T-cell (primary cell): ENCODE data around the gene WBP2. TPM values are rescaled to one million over a fixed set of nuclear protein-coding genes. Genes with fewer than 3 reads are reported as not detected.

Experiments used
- ATAC-seq, 4 experiments: fragments of 200-7000 bp in 3 of 4; fragments of 150-1000 bp in 1 of 4; cut with Tn5 transposase; replicated peaks in 1 of 4; 1 replicate in 3 of 4; 2 replicates in 1 of 4; pipeline ENCODE4 v1.10.0; 2021; ENCODE audit warnings: moderate library complexity in 3 of 4, mild to moderate bottlenecking in 2 of 4, moderate number of reproducible peaks in 1 of 4
- CTCF ChIA-PET, 2 donors: fragments of 300-600 bp; sonication (Branson Sonifier 250); formaldehyde crosslinking; loops; one replicate each; lab custom pipeline; 2022; ENCODE audit warnings: antibody characterized with exemption in 2 of 2; lab: Charles Lee
- POLR2A ChIA-PET, 2 donors: fragments of 300-600 bp; sonication (Branson Sonifier 250); formaldehyde crosslinking; loops; one replicate each; lab custom pipeline; 2022; ENCODE audit warnings: antibody characterized with exemption in 2 of 2; lab: Charles Lee
- DNase-seq, 35 experiments: peaks; one replicate each; pipeline versions ENCODE4 v3.0.0 to v3.0.0-alpha.2; 2013 to 2023
- H3K27ac ChIP-seq: one replicate; pipeline ENCODE4 v1.5.1; 2013; ENCODE audit warnings: low read length
- H3K27me3 ChIP-seq, 2 experiments: replicated peaks in 1 of 2; 1 replicate in 1 of 2; 2 replicates in 1 of 2; pipeline versions ENCODE4 v1.6.1 to v1.7.0; 2013; ENCODE audit warnings: low read length in 1 of 2, mixed read lengths in 1 of 2; ENCODE audit not compliant: control insufficient read depth in 2 of 2, insufficient read depth in 2 of 2; ENCODE audit errors: extremely low read depth in 1 of 2
- H3K36me3 ChIP-seq, 2 donors: 1 replicate in 1 of 2; 2 replicates in 1 of 2; pipeline versions ENCODE4 v1.6.1 to v1.7.0; 2013; ENCODE audit warnings: low read length in 1 of 2; ENCODE audit not compliant: control insufficient read depth in 2 of 2, insufficient read depth in 1 of 2; ENCODE audit errors: extremely low read depth in 1 of 2
- H3K4me1 ChIP-seq, 2 experiments: 1 replicate in 1 of 2; 2 replicates in 1 of 2; pipeline versions ENCODE4 v1.6.1 to v1.7.0; 2013; ENCODE audit warnings: low read length in 2 of 2, mixed read lengths in 1 of 2; ENCODE audit not compliant: insufficient read depth in 2 of 2, control insufficient read depth in 1 of 2; ENCODE audit errors: extremely low read depth in 1 of 2
- H3K4me3 ChIP-seq, 2 donors: 1 replicate in 1 of 2; 2 replicates in 1 of 2; pipeline versions ENCODE4 v1.5.1 to v1.7.0; 2013; ENCODE audit warnings: mild to moderate bottlenecking in 2 of 2, low read length in 1 of 2, moderate library complexity in 1 of 2; ENCODE audit not compliant: control insufficient read depth in 1 of 2; ENCODE audit errors: extremely low read depth in 1 of 2
- H3K9me3 ChIP-seq: 2 replicates; pipeline ENCODE4 v1.7.0; 2013
- H3K27ac Mint-ChIP-seq, 2 donors: one replicate each; pipeline ENCODE4 v1.8.0; 2020 to 2021; ENCODE audit warnings: mild to moderate bottlenecking in 2 of 2, mixed read lengths in 2 of 2
- H3K27me3 Mint-ChIP-seq, 2 donors: one replicate each; pipeline ENCODE4 v1.8.0; 2021 to 2022; ENCODE audit warnings: mixed read lengths in 2 of 2
- H3K36me3 Mint-ChIP-seq: one replicate; pipeline ENCODE4 v1.8.0; 2021; ENCODE audit warnings: mixed read lengths
- H3K4me1 Mint-ChIP-seq, 3 donors: one replicate each; pipeline ENCODE4 v1.8.0; 2020 to 2022; ENCODE audit warnings: mixed read lengths in 3 of 3, mild to moderate bottlenecking in 1 of 3
- H3K4me3 Mint-ChIP-seq, 3 donors: one replicate each; pipeline ENCODE4 v1.8.0; 2020 to 2022; ENCODE audit warnings: mild to moderate bottlenecking in 3 of 3, mixed read lengths in 3 of 3, moderate library complexity in 3 of 3
- H3K9me3 Mint-ChIP-seq, 3 donors: one replicate each; pipeline ENCODE4 v1.8.0; 2020 to 2022; ENCODE audit warnings: mixed read lengths in 3 of 3
- WGBS: methylation state at CpG from one replicate; pipeline ENCODE4 v1.1.5; 2013; ENCODE audit warnings: missing lambda C conversion rate; ENCODE audit not compliant: insufficient coverage; 5-methylcytosine and 5-hydroxymethylcytosine counted together
- total RNA-seq, 35 experiments: library from RNA in 6 of 35; stranded (reverse) in 6 of 35; fragments of 120-200 nt in 1 of 35; gene quantifications; one replicate each; pipeline versions ENCODE4 v1.2.1 to v1.2.4 and lab custom pipeline; 2013 to 2026

The WBP2 gene
- total RNA-seq, 5 donors from 2014 or later (not counting 1 experiment from before 2014, with no cell fraction given): 91.4 to 158 (median 138) TPM

DNA sequence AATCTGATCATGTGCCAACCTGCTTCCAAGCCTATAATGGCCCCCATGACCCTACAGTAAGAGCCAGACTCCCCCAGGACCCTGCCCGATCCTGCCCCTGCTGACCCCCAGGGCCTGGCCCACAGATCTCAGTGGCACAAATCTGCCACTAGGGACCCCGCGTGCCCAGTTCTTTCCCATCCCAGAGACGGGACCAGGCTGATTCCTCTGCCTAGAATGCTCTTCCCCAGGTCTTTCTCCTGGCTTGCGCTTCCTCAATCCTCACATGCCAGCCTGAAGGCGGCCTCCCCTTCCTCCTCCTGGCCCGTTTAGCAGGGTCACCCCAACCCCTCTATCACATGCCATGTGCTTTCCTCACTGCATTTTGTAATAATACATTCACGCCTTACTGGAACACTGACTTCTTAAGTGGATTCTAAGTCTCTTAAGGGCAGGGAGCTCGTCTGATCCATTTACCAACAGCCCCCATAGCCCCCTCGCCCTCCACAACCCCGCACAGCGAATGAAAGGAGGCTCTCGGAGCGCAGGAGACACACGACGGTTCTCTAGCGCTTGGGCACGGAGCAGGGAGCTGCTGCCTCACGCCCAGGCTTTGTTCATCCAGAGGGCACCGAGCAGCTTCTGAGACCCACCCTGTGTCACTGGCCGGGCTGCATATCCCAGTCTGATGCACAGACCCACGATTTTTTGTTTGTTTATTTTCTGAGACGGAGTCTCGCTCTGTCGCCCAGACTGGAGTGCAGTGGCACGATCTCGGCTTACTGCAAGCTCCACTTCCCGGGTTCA is 40.4 kb upstream of the WBP2 start:
- Histone ChIP-seq H3K27me3 (no peaks in the 10 kb centered on the region), H3K27ac (peak overlapping the region; percentile 38), H3K36me3 (peaks cover 17 to 43% of the 10 kb centered on the region in 2 donors), H3K4me1 (peaks cover 4 to 34% of the 10 kb centered on the region in 2 experiments), H3K4me3 (peak overlapping the region; percentile 39 to 58), H3K9me3 (no peaks in the 10 kb centered on the region)
- no peaks in the 10 kb centered on the region for H3K27me3 Mint-ChIP-seq
- peak overlapping the region; percentile 75 to 83 (median 82) for H3K4me3 Mint-ChIP-seq
- peaks cover 24 to 29% (median 26%) of the 10 kb centered on the region in 3 donors for H3K4me1 Mint-ChIP-seq
- CTCF ChIA-PET: interaction anchor here (0.5 to 1.9 kb wide), 7 partner anchors 13 to 185 kb away, joined by 3 to 10 read pairs (median 3); partner anchors contain the start of gene WBP2 (in 1 of the 2)
- 33% methylated on average over 25 of the region's 28 CpGs for WGBS
- ATAC-seq: peak in 1 of 4 experiments; percentile 1
- peaks cover 8% of the 10 kb centered on the region for H3K36me3 Mint-ChIP-seq
- DNase-seq: no peak
- peak overlapping the region; percentile 77 to 80 for H3K27ac Mint-ChIP-seq
- POLR2A ChIA-PET: interaction anchor here in 1 of 2 donors (1.1 kb wide), 1 partner anchor 115 kb away, joined by 4 read pairs; no protein-coding TSS in a partner anchor
- no peaks in the 10 kb centered on the region for H3K9me3 Mint-ChIP-seq

DNA sequence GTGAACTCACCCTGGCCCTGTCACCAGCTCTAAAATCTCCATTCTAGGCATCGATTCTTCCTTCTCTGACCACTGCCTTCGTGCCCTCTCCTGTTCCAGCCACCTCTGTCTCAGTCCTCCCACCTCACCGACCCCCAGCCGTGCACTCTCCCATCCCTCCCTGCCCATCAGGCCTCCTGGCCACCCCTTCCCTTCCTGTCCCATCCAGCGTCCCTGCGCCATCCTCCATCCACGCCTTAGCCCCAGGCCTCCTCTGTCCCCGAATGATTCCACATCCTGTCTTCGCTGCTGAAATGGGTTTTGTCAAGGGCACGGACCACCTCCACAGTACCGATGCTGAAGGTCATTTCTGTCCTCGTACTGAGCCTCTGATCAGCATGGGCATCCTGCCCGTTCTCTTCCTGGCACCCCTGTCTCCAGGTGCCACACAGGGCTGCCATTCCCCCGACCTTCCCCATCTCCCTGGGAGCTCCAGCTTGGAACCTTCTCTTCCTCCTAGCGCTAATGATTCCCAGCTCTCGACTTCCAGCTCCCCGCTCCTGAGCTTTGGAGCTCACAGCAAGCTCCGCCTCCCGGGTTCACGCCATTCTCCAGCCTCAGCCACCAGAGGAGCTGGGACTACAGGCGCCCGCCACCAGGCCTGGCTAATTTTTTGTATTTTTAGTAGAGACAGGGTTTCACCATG is 39.1 kb upstream of the WBP2 start:
- Histone ChIP-seq H3K27me3 (no peaks in the 10 kb centered on the region), H3K36me3 (peaks cover 12 to 32% of the 10 kb centered on the region in 2 donors), H3K9me3 (no peaks in the 10 kb centered on the region), H3K4me3 (no peak overlapping the region), H3K27ac (no peak overlapping the region), H3K4me1 (peaks cover 4 to 34% of the 10 kb centered on the region in 2 experiments)
- Mint-ChIP-seq H3K9me3 (no peaks in the 10 kb centered on the region), H3K27ac (peak overlapping the region; percentile 48 to 71), H3K4me3 (peak overlapping the region in 2 of 3 donors; percentile 16 to 35), H3K36me3 (peaks cover 3% of the 10 kb centered on the region), H3K4me1 (peaks cover 24 to 29% (median 26%) of the 10 kb centered on the region in 3 donors), H3K27me3 (no peaks in the 10 kb centered on the region)
- no peak for ATAC-seq
- ChIA-PET POLR2A (interaction anchor here in 1 of 2 donors (0.6 kb wide), 1 partner anchor 11 kb away, joined by 3 read pairs; no protein-coding TSS in a partner anchor), CTCF (no interaction called here)
- WGBS: 86% methylated on average over 13 of the region's 22 CpGs
- no peak for DNase-seq

DNA sequence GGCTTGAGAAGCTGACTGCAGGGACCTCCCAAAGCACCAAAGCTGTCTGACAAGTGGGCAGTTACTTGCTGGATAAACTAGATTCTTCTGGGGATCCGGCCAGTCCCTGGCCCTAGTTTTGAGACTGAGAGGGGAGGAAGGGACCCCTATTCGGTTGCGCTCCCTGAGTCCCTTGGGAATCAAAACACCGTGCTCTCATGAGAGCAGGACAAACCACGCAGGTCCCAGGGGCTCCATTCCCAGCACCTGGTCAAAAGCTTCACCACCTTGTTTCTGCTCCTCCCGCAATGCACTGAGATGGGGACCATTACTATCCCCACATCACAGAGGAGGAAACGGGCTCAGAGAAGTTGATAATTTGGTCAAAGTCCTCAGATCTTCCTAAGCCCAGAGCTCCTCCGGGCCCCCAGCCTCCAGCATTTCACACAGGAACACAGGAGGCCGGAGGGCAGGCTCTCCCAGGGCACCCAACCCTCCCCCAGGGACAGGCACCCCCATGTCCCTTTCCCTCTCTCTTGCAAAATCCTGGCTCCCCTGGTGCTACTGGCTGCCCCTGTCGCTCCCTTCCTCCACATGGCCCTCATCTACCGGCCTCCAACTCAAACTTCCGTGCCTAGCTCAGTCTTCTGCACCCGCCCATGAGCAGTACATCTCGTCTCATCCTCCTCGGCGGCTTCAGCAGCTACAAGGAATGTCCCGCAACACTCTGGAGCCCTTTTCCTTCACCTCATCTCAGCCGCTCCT is 38.3 kb upstream of the WBP2 start:
- H3K27ac ChIP-seq: no peak overlapping the region
- H3K4me3 ChIP-seq: no peak overlapping the region
- no peaks in the 10 kb centered on the region for H3K27me3 Mint-ChIP-seq
- ChIA-PET CTCF (no interaction called here), POLR2A (interaction anchor here in 1 of 2 donors (0.6 kb wide), 1 partner anchor 11 kb away, joined by 3 read pairs; no protein-coding TSS in a partner anchor)
- WGBS: 94% methylated on average over 18 of the region's 18 CpGs
- peak overlapping the region; percentile 48 to 71 for H3K27ac Mint-ChIP-seq
- peaks cover 4 to 34% of the 10 kb centered on the region in 2 experiments for H3K4me1 ChIP-seq
- H3K36me3 ChIP-seq: peaks cover 8 to 26% of the 10 kb centered on the region in 2 donors
- H3K27me3 ChIP-seq: no peaks in the 10 kb centered on the region
- peaks cover 24 to 29% (median 26%) of the 10 kb centered on the region in 3 donors for H3K4me1 Mint-ChIP-seq
- ATAC-seq: no peak
- no peaks in the 10 kb centered on the region for H3K9me3 ChIP-seq
- H3K36me3 Mint-ChIP-seq: no peaks in the 10 kb centered on the region
- DNase-seq: no peak
- no peaks in the 10 kb centered on the region for H3K9me3 Mint-ChIP-seq
- H3K4me3 Mint-ChIP-seq: peak overlapping the region in 2 of 3 donors; percentile 16 to 35

DNA sequence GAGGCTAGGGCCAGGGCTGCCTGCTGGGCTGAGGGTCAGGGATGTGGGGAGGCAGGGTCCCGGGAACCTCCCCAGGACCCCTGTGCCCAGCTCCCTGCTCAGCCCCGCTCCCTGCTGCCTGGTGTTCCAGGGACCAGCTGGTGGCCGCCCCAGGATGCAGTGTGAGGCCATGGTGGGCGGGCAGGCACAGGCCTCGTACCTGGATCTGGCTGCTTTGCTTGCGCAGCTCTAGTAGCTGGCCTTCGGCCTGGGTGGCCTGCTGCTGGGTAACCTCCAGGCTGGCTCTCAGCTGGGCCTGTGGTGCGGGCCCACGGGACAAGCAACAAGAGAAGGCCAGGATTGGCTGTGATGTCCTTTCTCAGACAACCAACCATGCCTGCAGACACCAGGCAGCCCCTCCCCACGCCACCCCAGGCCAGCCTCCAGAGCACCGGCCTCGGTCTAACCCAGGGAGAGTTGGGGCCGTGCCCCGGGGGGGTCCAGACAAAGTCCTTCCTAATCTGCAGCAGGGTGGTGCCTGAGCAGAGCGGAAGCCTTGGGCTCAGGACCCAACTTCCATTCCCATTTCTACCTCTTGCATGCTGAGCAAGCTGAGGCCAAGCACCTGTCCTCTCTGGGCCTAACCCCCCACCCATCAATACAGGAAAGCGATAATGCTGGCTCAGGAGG is 37.6 kb upstream of the WBP2 start:
- no peak overlapping the region for H3K27ac Mint-ChIP-seq
- H3K4me1 Mint-ChIP-seq: peaks cover 24 to 27% (median 24%) of the 10 kb centered on the region in 3 donors

DNA sequence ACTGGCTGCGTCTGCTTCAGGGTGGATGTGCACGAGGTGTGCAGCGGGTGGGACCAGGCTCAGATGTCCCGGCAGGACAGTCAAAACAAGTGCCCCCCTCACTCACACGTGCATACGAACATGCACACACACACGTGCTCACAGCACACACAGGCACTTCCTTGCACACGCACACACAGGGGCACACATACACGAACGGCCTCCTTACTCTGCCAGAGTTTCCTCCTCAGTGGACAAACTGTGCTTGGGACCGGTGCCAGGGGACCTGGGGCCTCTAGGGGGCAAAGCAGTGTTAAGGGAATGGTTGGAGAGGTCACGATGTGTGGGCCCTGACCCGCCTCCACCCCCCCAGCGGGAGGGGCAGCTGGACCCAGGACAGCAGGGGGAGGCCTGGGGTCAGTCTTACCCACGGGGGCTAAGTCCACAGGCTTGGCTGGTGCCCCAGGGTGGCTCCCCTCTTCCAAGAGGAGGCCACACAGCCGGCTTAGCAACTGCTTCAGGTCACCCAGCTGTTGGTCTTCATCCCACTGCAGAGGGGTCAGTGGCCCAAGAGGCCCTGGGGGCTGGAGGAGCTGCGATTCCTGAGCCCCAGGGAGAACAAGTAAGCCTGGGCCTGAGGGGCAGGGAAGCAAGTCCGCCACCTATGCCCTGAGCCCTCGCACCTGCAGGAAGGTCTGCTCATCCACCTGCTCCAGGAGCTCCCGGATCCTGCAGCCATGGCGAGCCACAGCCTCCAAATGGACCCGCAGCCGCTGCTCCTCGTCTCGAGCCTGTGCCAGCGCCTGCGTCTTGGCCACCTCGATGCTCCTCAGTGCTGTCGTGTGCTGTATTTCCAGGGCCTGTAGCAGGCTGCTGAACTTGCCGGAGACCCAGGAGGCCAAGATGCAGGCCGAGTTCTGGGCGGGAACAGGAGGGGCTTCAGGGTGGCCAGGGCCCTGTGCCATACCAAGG is 36.7 kb upstream of the WBP2 start:
- Mint-ChIP-seq H3K36me3 (no peaks in the 10 kb centered on the region), H3K9me3 (no peaks in the 10 kb centered on the region), H3K4me1 (peaks cover 20 to 24% (median 22%) of the 10 kb centered on the region in 3 donors), H3K27ac (no peak overlapping the region), H3K27me3 (no peaks in the 10 kb centered on the region), H3K4me3 (no peak overlapping the region)
- Histone ChIP-seq H3K9me3 (no peaks in the 10 kb centered on the region), H3K36me3 (peaks cover 8 to 20% of the 10 kb centered on the region in 2 donors), H3K27ac (no peak overlapping the region), H3K4me3 (no peak overlapping the region), H3K27me3 (no peaks in the 10 kb centered on the region), H3K4me1 (peaks cover 4 to 27% of the 10 kb centered on the region in 2 experiments)
- POLR2A ChIA-PET: no interaction called here
- ATAC-seq: no peak
- WGBS: 95% methylated on average over 21 of the region's 32 CpGs
- no peak for DNase-seq
- CTCF ChIA-PET: no interaction called here

More for the DNA sequence above, 37.6 kb upstream of the WBP2 start:
- Histone ChIP-seq H3K9me3 (no peaks in the 10 kb centered on the region), H3K27me3 (no peaks in the 10 kb centered on the region), H3K4me1 (peaks cover 4 to 34% of the 10 kb centered on the region in 2 experiments), H3K27ac (no peak overlapping the region), H3K4me3 (no peak overlapping the region), H3K36me3 (peaks cover 8 to 20% of the 10 kb centered on the region in 2 donors)
- ATAC-seq: no peak
- no peaks in the 10 kb centered on the region for H3K27me3 Mint-ChIP-seq
- H3K9me3 Mint-ChIP-seq: no peaks in the 10 kb centered on the region
- ChIA-PET CTCF (no interaction called here), POLR2A (no interaction called here)
- 93% methylated on average over 16 of the region's 16 CpGs for WGBS
- no peak for DNase-seq
- no peak overlapping the region for H3K4me3 Mint-ChIP-seq
- no peaks in the 10 kb centered on the region for H3K36me3 Mint-ChIP-seq
